ENCODE results near the gene CYP4V2. TPM values are rescaled to one million over a fixed set of nuclear protein-coding genes. Genes with fewer than 3 reads are reported as not detected.

Gene CYP4V2
- polyA plus RNA-seq, 1 of the 3 experiments (the other 2 are of a cell fraction) = 7.8 TPM

DNA sequence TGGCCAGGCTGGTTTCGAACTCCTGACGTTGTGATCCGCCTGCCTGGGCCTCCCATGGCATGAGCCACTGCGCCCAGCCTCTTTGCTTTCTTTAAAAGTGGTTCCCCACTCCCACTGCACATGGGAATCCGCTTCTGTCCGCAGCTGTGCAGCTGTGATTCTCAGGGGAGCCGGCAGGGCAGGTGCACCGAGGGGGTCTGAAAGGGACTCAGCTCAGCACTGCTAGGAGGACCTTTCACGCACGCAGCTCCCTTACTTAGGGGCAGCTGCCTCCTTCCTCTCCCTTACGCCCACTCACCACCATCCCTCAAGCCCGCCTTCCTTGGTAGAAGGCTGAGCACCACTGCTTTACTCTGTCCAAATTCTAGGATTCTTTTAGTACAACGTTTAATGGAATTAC lies 40.4 kb upstream of the CYP4V2 start:
- Histone ChIP-seq H4K20me1 (ENCODE audit: insufficient read depth) (no peaks in the 10 kb centered on the region), H3K9me2 (no peaks in the 10 kb centered on the region), H3K9me3 (no peaks in the 10 kb centered on the region), H3K9ac (no peak overlapping the region), H3K4me2 (no peak overlapping the region), H3K27ac (ENCODE audit: low read depth in 2 of 2, low read length in 1 of 2) (no peak overlapping the region), H3K27me3 (ENCODE audit: insufficient read depth) (0 out of 2 replicates have a peak, but pooled peaks cover 6% of the 10 kb centered on the region), H3K4me3 (ENCODE audit: low read depth in 2 of 2, low read length in 1 of 2) (no peak overlapping the region), H3F3A (replicated peaks; ENCODE audit: insufficient read depth) (no peaks in the 10 kb centered on the region), H3K36me3 (replicated peaks in 1 of 2; ENCODE audit: control insufficient read depth in 1 of 2, insufficient read depth in 2 of 2, low read length in 1 of 2) (no peaks in the 10 kb centered on the region), H3K4me1 (ENCODE audit: control insufficient read depth in 1 of 2, insufficient read depth in 2 of 2, low read depth in 1 of 2, low read length in 1 of 2) (no peaks in the 10 kb centered on the region), H2AFZ (ENCODE audit: low read depth) (no peak overlapping the region), H3K79me2 (ENCODE audit: insufficient read depth) (no peaks in the 10 kb centered on the region)
- no peak for TF ChIP-seq ELF1 (IDR thresholded peaks at IDR 0.05)
- no peak for DNase-seq
- ChIA-PET CTCF (interaction anchor here (1.2 kb wide), 1 partner anchor 40 kb away, joined by 4 read pairs; the partner anchor contains the start of gene CYP4V2), POLR2A (no interaction called here)
- WGBS (ENCODE audit: low lambda C conversion rate) = 82% methylated on average over 10 of the region's 13 CpGs

DNA sequence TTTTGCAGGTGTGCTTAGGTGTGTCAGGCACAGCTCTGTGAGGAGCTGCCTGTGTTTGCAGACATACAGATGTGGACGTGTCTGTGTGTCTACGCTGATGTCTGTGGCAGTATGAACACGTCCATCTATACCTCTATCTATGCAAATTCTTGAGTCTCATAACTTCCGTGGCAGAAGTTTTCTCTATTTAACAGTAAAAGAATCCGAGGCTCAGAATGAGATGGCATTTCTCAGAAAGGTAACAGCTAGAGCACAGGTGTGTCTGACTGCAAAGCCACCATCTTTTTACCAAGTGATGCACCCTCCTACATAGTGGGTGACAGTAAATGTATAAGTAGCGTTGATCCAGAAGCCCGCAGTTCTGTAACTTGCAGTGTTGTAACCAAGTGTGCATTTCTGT lies 39.9 kb upstream of the CYP4V2 start:
- ChIA-PET POLR2A (no interaction called here), CTCF (no interaction called here)
- Histone ChIP-seq H3K27ac (ENCODE audit: low read depth in 2 of 2, low read length in 1 of 2) (no peak overlapping the region), H2AFZ (ENCODE audit: low read depth) (no peak overlapping the region), H3K4me2 (no peak overlapping the region), H3K9me2 (no peaks in the 10 kb centered on the region), H4K20me1 (ENCODE audit: insufficient read depth) (no peaks in the 10 kb centered on the region), H3K9ac (no peak overlapping the region), H3F3A (replicated peaks; ENCODE audit: insufficient read depth) (no peaks in the 10 kb centered on the region), H3K4me1 (ENCODE audit: control insufficient read depth in 1 of 2, insufficient read depth in 2 of 2, low read depth in 1 of 2, low read length in 1 of 2) (no peaks in the 10 kb centered on the region), H3K79me2 (ENCODE audit: insufficient read depth) (no peaks in the 10 kb centered on the region), H3K4me3 (ENCODE audit: low read depth in 2 of 2, low read length in 1 of 2) (no peak overlapping the region), H3K36me3 (replicated peaks in 1 of 2; ENCODE audit: control insufficient read depth in 1 of 2, insufficient read depth in 2 of 2, low read length in 1 of 2) (no peaks in the 10 kb centered on the region), H3K27me3 (ENCODE audit: insufficient read depth) (0 out of 2 replicates have a peak, but pooled peaks cover 2% of the 10 kb centered on the region), H3K9me3 (no peaks in the 10 kb centered on the region)
- DNase-seq = no peak
- 74% methylated on average over 7 of the region's 7 CpGs for WGBS (ENCODE audit: low lambda C conversion rate)
- TF ChIP-seq, protein P1, sequence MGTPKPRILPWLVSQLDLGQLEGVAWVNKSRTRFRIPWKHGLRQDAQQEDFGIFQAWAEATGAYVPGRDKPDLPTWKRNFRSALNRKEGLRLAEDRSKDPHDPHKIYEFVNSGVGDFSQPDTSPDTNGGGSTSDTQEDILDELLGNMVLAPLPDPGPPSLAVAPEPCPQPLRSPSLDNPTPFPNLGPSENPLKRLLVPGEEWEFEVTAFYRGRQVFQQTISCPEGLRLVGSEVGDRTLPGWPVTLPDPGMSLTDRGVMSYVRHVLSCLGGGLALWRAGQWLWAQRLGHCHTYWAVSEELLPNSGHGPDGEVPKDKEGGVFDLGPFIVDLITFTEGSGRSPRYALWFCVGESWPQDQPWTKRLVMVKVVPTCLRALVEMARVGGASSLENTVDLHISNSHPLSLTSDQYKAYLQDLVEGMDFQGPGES (IDR thresholded peaks at IDR 0.05; ENCODE audit: low read depth, low read length) = no peak
- TF ChIP-seq, protein P2, sequence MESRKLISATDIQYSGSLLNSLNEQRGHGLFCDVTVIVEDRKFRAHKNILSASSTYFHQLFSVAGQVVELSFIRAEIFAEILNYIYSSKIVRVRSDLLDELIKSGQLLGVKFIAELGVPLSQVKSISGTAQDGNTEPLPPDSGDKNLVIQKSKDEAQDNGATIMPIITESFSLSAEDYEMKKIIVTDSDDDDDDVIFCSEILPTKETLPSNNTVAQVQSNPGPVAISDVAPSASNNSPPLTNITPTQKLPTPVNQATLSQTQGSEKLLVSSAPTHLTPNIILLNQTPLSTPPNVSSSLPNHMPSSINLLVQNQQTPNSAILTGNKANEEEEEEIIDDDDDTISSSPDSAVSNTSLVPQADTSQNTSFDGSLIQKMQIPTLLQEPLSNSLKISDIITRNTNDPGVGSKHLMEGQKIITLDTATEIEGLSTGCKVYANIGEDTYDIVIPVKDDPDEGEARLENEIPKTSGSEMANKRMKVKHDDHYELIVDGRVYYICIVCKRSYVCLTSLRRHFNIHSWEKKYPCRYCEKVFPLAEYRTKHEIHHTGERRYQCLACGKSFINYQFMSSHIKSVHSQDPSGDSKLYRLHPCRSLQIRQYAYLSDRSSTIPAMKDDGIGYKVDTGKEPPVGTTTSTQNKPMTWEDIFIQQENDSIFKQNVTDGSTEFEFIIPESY (IDR thresholded peaks at IDR 0.05; ENCODE audit: borderline replicate concordance, low read depth) = no peak
- TF ChIP-seq MEF2A (IDR thresholded peaks at IDR 0.05; ENCODE audit: borderline replicate concordance, low read depth) (no peak), FOXM1 (IDR thresholded peaks at IDR 0.05; ENCODE audit: low read depth) (no peak), TCF12 (IDR thresholded peaks at IDR 0.05) (no peak), EZH2phosphoT487 (IDR thresholded peaks at IDR 0.05; ENCODE audit: borderline replicate concordance, low read depth) (no peak), SMC3 (IDR thresholded peaks at IDR 0.05; ENCODE audit: low read depth, low read length) (no peak), SIN3A (IDR thresholded peaks at IDR 0.05; ENCODE audit: borderline replicate concordance, low read depth, low read length) (no peak), RXRA (IDR thresholded peaks at IDR 0.05; ENCODE audit: borderline replicate concordance, low read depth) (no peak), POLR2AphosphoS5 (IDR thresholded peaks at IDR 0.05; ENCODE audit: low read depth, low read length) (no peak), TAF1 (IDR thresholded peaks at IDR 0.05; ENCODE audit: borderline replicate concordance, low read depth, low read length) (no peak), CHD2 (IDR thresholded peaks at IDR 0.05; ENCODE audit: low read length, partially characterized antibody) (no peak), JUND (IDR thresholded peaks at IDR 0.05) (no peak), NRF1 (IDR thresholded peaks at IDR 0.05; ENCODE audit: low read depth, low read length) (no peak), RAD21 (IDR thresholded peaks at IDR 0.05; ENCODE audit: low read length) (no peak)

Measured in SK-N-SH (cell line).